GM23338 (cell line): ENCODE data around the gene TPK1. TPM values are rescaled to one million over a fixed set of nuclear protein-coding genes. Genes with fewer than 3 reads are reported as not detected.

ENCODE experiments used
- ATAC-seq: fragments of 200-7000 bp; cut with Tn5 transposase; 3 replicates; pipeline ENCODE4 v1.9.1; 2020
- DNase-seq: peaks from one replicate; pipeline ENCODE4 v3.0.0-alpha.2; 2015; ENCODE audit warnings: low spot score
- H2AFZ ChIP-seq: fragments of 200-600 bp; sonication (generic); 2 replicates; pipeline ENCODE4 v1.8.0; 2016; ENCODE audit warnings: antibody characterized with exemption, mild to moderate bottlenecking, moderate library complexity
- H3F3A ChIP-seq: fragments of 200-600 bp; sonication (generic); replicated peaks from 2 replicates; pipeline ENCODE4 v1.8.0; 2017; ENCODE audit warnings: antibody characterized with exemption, mixed run types, low read depth
- H3K27ac ChIP-seq: fragments of 200-600 bp; sonication (generic); 2 replicates; pipeline ENCODE4 v1.6.1; 2016; ENCODE audit warnings: low read depth
- H3K27me3 ChIP-seq: fragments of 200-600 bp; sonication (generic); 2 replicates; pipeline ENCODE4 v1.8.0; 2016; ENCODE audit warnings: mild to moderate bottlenecking, mixed run types, moderate library complexity; ENCODE audit not compliant: insufficient read depth
- H3K36me3 ChIP-seq: fragments of 200-600 bp; sonication (generic); 2 replicates; pipeline ENCODE4 v1.8.0; 2016; ENCODE audit warnings: mild to moderate bottlenecking; ENCODE audit not compliant: insufficient read depth
- H3K4me1 ChIP-seq: fragments of 200-600 bp; sonication (generic); 2 replicates; pipeline ENCODE4 v1.8.0; 2016; ENCODE audit warnings: mild to moderate bottlenecking, moderate library complexity; ENCODE audit not compliant: insufficient read depth
- H3K4me2 ChIP-seq: fragments of 200-600 bp; sonication (generic); 2 replicates; pipeline ENCODE4 v1.7.1; 2017; ENCODE audit warnings: mixed run types
- H3K4me3 ChIP-seq: fragments of 200-600 bp; sonication (generic); 2 replicates; pipeline ENCODE4 v1.6.1; 2016; ENCODE audit warnings: mixed run types
- H3K79me2 ChIP-seq: fragments of 200-600 bp; sonication (generic); replicated peaks from 2 replicates; pipeline ENCODE4 v1.8.0; 2017; ENCODE audit warnings: mild to moderate bottlenecking; ENCODE audit not compliant: insufficient read depth
- H3K9me2 ChIP-seq: fragments of 200-600 bp; sonication (generic); 2 replicates; pipeline ENCODE4 v1.8.0; 2017; ENCODE audit not compliant: insufficient read depth
- H4K20me1 ChIP-seq: fragments of 200-600 bp; sonication (generic); replicated peaks from 2 replicates; pipeline ENCODE4 v1.8.0; 2017; ENCODE audit warnings: mild to moderate bottlenecking; ENCODE audit not compliant: insufficient read depth
- H3K27ac Mint-ChIP-seq: 2 replicates; pipeline ENCODE4 v1.8.0; 2020; ENCODE audit warnings: inconsistent platforms, mild to moderate bottlenecking, moderate library complexity, mixed read lengths
- H3K27me3 Mint-ChIP-seq: 3 replicates; pipeline ENCODE4 v1.8.0; 2022; ENCODE audit warnings: low read depth, mild to moderate bottlenecking, moderate library complexity, mixed read lengths, inconsistent platforms; ENCODE audit not compliant: insufficient read depth, poor library complexity
- H3K36me3 Mint-ChIP-seq: 3 replicates; pipeline ENCODE4 v1.8.0; 2021; ENCODE audit warnings: low read depth, mild to moderate bottlenecking, inconsistent platforms, moderate library complexity, mixed read lengths
- H3K4me1 Mint-ChIP-seq: 3 replicates; pipeline ENCODE4 v1.8.0; 2020; ENCODE audit warnings: mild to moderate bottlenecking, inconsistent platforms, mixed read lengths
- H3K4me3 Mint-ChIP-seq: 3 replicates; pipeline ENCODE4 v1.8.0; 2021; ENCODE audit warnings: moderate library complexity, mild to moderate bottlenecking, inconsistent platforms, mixed read lengths
- H3K9me3 Mint-ChIP-seq: 3 replicates; pipeline ENCODE4 v1.8.0; 2020; ENCODE audit warnings: moderate library complexity, mild to moderate bottlenecking, inconsistent platforms, mixed read lengths
- EZH2 ChIP-seq: fragments of 200-600 bp; sonication (generic); IDR thresholded peaks from one replicate; pipeline ENCODE4 v1.8.0; 2017; ENCODE audit warnings: antibody characterized with exemption, mild to moderate bottlenecking, low read depth; ENCODE audit not compliant: unreplicated experiment
- EZH2phosphoT487 ChIP-seq: fragments of 200-600 bp; sonication (generic); IDR thresholded peaks from one replicate; pipeline ENCODE4 v1.8.1; 2018; ENCODE audit warnings: antibody characterized with exemption; ENCODE audit not compliant: unreplicated experiment
- JUNB ChIP-seq: IDR thresholded peaks from one replicate; pipeline ENCODE4 v1.6.1; 2016; ENCODE audit warnings: antibody characterized with exemption; ENCODE audit not compliant: unreplicated experiment
- STAT1 ChIP-seq: IDR thresholded peaks from one replicate; pipeline ENCODE4 v1.6.1; 2016; ENCODE audit warnings: antibody characterized with exemption; ENCODE audit not compliant: unreplicated experiment
- ZNF331 ChIP-seq: fragments of 250-450 bp; sonication (Bioruptor Pico); IDR thresholded peaks from 2 replicates; pipeline ENCODE4 v1.5.0; 2020; ENCODE audit warnings: low read depth, mild to moderate bottlenecking, moderate library complexity
- polyA plus RNA-seq: library from polyadenylated mRNA; unstranded; fragments of >200 nt; fragmentation: Nextera tagmentation; extraction: Ambion mirVana; gene quantifications from 2 replicates; pipeline ENCODE4 v1.2.1, GENCODE V29; 2016
- total RNA-seq: library from RNA; depleted of rRNA; stranded (reverse); fragments of >200 nt; shearing (Covaris generic); gene quantifications from 2 replicates; pipeline ENCODE4 v1.2.3, GENCODE V29; 2014
- TF ChIP-seq, protein P1 (sequence below): fragments of 250-450 bp; sonication (Bioruptor Pico); IDR thresholded peaks from 2 replicates; pipeline ENCODE4 v1.5.0; 2020; ENCODE audit warnings: mild to moderate bottlenecking, moderate library complexity
- TF ChIP-seq, protein P2 (sequence below): IDR thresholded peaks from one replicate; pipeline ENCODE4 v1.6.1; 2018; ENCODE audit warnings: antibody characterized with exemption; ENCODE audit not compliant: unreplicated experiment

Gene TPK1
- total and polyA plus RNA-seq, 2 experiments from 2014 or later, result 2.6 to 2.9 TPM

DNA sequence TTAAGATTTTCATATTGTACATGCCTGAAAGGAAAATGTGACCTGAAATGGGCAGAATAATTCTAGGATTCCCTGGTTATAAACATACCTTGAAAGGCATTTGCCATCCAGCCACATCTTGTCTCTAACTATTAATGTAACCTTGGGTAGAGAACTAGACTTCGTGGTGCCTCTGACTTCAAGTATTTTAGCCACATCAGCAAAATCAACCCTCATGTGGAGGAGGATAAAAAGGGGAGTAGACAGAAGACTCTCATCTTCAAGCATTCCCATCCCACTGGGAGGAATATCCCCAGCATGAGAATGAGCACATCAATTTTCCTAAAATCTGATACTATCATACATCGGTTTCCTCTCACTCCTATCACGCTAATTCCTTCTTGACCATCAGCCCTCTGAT, 267.6 kb downstream of the TPK1 start:
- no peak overlapping the region for H3K27ac Mint-ChIP-seq
- no peak overlapping the region for H3K4me3 Mint-ChIP-seq
- H3K27ac ChIP-seq, result no peak overlapping the region
- no peaks in the 10 kb centered on the region for H3F3A ChIP-seq
- no peaks in the 10 kb centered on the region for H3K79me2 ChIP-seq
- H4K20me1 ChIP-seq, result no peaks in the 10 kb centered on the region
- no peak for TF ChIP-seq ZNF331 (CRISPR knock-in tag)
- TF ChIP-seq STAT1, result no peak
- no peak for TF ChIP-seq JUNB
- no peak for TF ChIP-seq EZH2phosphoT487
- no peak overlapping the region for H2AFZ ChIP-seq
- H3K4me2 ChIP-seq, result no peak overlapping the region
- ATAC-seq (no peak), DNase-seq (no peak)
- H3K36me3 ChIP-seq, result no peaks in the 10 kb centered on the region
- H3K4me1 ChIP-seq, result no peaks in the 10 kb centered on the region
- H3K9me3 Mint-ChIP-seq, result no peaks in the 10 kb centered on the region; the same call in 1 of the 3 replicates
- H3K27me3 Mint-ChIP-seq, result no peaks in the 10 kb centered on the region
- peaks cover 4% of the 10 kb centered on the region; the same call in 2 of the 3 replicates for H3K4me1 Mint-ChIP-seq
- no peaks in the 10 kb centered on the region for H3K27me3 ChIP-seq
- peaks cover 10% of the 10 kb centered on the region for H3K9me2 ChIP-seq
- H3K36me3 Mint-ChIP-seq, result no peaks in the 10 kb centered on the region
- no peak overlapping the region for H3K4me3 ChIP-seq

DNA sequence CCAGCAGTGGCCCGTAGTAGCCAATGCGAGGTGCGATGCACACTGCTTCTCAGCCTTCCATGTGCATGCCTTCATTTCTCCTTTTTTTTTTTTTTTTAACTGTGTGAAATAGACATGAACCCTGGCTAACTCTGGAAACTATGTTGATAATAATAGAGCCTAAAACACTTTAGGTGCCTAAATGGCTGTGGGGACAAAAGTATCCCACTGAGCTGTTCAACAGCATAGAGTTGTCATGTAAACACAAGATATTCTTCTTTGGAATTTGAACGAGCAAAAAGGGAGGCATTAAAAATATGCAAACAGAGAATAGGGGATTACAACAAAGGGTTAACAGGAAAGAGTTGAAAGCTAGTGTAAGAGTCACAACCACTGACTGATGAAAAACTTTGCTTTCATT, 270.3 kb downstream of the TPK1 start:
- peak; percentile 12 for DNase-seq
- peaks cover 10% of the 10 kb centered on the region for H3K9me2 ChIP-seq
- H3K36me3 ChIP-seq, result no peaks in the 10 kb centered on the region
- peak; percentile 47; the same call in 2 of the 3 replicates for ATAC-seq
- no peak overlapping the region for H3K4me3 Mint-ChIP-seq
- H2AFZ ChIP-seq, result no peak overlapping the region
- no peaks in the 10 kb centered on the region; the same call in 1 of the 3 replicates for H3K9me3 Mint-ChIP-seq
- H3K27ac ChIP-seq, result no peak overlapping the region
- H3F3A ChIP-seq, result no peaks in the 10 kb centered on the region
- H4K20me1 ChIP-seq, result no peaks in the 10 kb centered on the region
- TF ChIP-seq EZH2 (no peak), EZH2phosphoT487 (no peak), ZNF331 (CRISPR knock-in tag) (no peak), STAT1 (no peak), JUNB (no peak)
- peaks cover 4% of the 10 kb centered on the region; the same call in 2 of the 3 replicates for H3K4me1 Mint-ChIP-seq
- H3K4me3 ChIP-seq, result no peak overlapping the region
- H3K27me3 ChIP-seq, result no peaks in the 10 kb centered on the region
- no peaks in the 10 kb centered on the region for H3K79me2 ChIP-seq
- H3K4me1 ChIP-seq, result no peaks in the 10 kb centered on the region
- H3K4me2 ChIP-seq, result peak overlapping the region; percentile 30; the same call in 1 of the 2 replicates
- no peak overlapping the region for H3K27ac Mint-ChIP-seq
- no peaks in the 10 kb centered on the region for H3K27me3 Mint-ChIP-seq
- no peaks in the 10 kb centered on the region for H3K36me3 Mint-ChIP-seq

DNA sequence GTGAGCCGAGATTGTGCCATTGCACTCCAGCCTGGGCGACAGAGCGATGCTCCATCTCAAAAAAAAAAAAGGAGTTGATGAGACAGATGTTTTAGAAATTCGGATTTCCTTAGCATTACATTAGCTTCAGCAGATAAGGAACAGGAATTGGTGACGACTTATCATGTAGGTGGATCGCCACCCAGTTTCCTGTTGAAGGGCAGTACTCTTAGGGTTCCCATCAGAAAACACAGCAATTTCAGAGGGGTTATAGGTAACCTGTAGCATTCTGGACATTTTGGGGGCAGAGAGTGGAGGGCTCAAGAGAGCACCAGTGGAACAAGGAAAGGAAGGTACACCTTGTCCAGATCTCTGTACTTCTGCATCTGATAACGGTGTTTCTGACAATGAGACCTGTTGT, 286.0 kb downstream of the TPK1 start:
- H2AFZ ChIP-seq, result no peak overlapping the region
- H3K27me3 ChIP-seq, result no peaks in the 10 kb centered on the region
- H3K4me1 Mint-ChIP-seq, result no peaks in the 10 kb centered on the region
- TF ChIP-seq, protein P1, sequence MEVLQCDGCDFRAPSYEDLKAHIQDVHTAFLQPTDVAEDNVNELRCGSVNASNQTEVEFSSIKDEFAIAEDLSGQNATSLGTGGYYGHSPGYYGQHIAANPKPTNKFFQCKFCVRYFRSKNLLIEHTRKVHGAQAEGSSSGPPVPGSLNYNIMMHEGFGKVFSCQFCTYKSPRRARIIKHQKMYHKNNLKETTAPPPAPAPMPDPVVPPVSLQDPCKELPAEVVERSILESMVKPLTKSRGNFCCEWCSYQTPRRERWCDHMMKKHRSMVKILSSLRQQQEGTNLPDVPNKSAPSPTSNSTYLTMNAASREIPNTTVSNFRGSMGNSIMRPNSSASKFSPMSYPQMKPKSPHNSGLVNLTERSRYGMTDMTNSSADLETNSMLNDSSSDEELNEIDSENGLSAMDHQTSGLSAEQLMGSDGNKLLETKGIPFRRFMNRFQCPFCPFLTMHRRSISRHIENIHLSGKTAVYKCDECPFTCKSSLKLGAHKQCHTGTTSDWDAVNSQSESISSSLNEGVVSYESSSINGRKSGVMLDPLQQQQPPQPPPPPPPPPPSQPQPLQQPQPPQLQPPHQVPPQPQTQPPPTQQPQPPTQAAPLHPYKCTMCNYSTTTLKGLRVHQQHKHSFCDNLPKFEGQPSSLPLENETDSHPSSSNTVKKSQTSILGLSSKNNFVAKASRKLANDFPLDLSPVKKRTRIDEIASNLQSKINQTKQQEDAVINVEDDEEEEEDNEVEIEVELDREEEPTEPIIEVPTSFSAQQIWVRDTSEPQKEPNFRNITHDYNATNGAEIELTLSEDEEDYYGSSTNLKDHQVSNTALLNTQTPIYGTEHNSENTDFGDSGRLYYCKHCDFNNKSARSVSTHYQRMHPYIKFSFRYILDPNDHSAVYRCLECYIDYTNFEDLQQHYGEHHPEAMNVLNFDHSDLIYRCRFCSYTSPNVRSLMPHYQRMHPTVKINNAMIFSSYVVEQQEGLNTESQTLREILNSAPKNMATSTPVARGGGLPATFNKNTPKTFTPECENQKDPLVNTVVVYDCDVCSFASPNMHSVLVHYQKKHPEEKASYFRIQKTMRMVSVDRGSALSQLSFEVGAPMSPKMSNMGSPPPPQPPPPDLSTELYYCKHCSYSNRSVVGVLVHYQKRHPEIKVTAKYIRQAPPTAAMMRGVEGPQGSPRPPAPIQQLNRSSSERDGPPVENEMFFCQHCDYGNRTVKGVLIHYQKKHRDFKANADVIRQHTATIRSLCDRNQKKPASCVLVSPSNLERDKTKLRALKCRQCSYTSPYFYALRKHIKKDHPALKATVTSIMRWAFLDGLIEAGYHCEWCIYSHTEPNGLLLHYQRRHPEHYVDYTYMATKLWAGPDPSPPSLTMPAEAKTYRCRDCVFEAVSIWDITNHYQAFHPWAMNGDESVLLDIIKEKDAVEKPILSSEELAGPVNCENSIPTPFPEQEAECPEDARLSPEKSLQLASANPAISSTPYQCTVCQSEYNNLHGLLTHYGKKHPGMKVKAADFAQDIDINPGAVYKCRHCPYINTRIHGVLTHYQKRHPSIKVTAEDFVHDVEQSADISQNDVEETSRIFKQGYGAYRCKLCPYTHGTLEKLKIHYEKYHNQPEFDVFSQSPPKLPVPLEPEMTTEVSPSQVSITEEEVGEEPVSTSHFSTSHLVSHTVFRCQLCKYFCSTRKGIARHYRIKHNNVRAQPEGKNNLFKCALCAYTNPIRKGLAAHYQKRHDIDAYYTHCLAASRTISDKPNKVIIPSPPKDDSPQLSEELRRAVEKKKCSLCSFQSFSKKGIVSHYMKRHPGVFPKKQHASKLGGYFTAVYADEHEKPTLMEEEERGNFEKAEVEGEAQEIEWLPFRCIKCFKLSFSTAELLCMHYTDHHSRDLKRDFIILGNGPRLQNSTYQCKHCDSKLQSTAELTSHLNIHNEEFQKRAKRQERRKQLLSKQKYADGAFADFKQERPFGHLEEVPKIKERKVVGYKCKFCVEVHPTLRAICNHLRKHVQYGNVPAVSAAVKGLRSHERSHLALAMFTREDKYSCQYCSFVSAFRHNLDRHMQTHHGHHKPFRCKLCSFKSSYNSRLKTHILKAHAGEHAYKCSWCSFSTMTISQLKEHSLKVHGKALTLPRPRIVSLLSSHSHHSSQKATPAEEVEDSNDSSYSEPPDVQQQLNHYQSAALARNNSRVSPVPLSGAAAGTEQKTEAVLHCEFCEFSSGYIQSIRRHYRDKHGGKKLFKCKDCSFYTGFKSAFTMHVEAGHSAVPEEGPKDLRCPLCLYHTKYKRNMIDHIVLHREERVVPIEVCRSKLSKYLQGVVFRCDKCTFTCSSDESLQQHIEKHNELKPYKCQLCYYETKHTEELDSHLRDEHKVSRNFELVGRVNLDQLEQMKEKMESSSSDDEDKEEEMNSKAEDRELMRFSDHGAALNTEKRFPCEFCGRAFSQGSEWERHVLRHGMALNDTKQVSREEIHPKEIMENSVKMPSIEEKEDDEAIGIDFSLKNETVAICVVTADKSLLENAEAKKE (CRISPR knock-in tag), result no peak
- TF ChIP-seq, protein P2, sequence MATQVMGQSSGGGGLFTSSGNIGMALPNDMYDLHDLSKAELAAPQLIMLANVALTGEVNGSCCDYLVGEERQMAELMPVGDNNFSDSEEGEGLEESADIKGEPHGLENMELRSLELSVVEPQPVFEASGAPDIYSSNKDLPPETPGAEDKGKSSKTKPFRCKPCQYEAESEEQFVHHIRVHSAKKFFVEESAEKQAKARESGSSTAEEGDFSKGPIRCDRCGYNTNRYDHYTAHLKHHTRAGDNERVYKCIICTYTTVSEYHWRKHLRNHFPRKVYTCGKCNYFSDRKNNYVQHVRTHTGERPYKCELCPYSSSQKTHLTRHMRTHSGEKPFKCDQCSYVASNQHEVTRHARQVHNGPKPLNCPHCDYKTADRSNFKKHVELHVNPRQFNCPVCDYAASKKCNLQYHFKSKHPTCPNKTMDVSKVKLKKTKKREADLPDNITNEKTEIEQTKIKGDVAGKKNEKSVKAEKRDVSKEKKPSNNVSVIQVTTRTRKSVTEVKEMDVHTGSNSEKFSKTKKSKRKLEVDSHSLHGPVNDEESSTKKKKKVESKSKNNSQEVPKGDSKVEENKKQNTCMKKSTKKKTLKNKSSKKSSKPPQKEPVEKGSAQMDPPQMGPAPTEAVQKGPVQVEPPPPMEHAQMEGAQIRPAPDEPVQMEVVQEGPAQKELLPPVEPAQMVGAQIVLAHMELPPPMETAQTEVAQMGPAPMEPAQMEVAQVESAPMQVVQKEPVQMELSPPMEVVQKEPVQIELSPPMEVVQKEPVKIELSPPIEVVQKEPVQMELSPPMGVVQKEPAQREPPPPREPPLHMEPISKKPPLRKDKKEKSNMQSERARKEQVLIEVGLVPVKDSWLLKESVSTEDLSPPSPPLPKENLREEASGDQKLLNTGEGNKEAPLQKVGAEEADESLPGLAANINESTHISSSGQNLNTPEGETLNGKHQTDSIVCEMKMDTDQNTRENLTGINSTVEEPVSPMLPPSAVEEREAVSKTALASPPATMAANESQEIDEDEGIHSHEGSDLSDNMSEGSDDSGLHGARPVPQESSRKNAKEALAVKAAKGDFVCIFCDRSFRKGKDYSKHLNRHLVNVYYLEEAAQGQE, result no peak
- no peak for TF ChIP-seq EZH2phosphoT487
- H3K4me3 Mint-ChIP-seq, result no peak overlapping the region
- H3K9me3 Mint-ChIP-seq, result no peaks in the 10 kb centered on the region
- H3F3A ChIP-seq, result no peaks in the 10 kb centered on the region
- H3K27me3 Mint-ChIP-seq, result no peaks in the 10 kb centered on the region
- H3K27ac ChIP-seq, result no peak overlapping the region
- H3K4me1 ChIP-seq, result no peaks in the 10 kb centered on the region
- H3K9me2 ChIP-seq, result no peaks in the 10 kb centered on the region
- ATAC-seq, result no peak
- H4K20me1 ChIP-seq, result no peaks in the 10 kb centered on the region
- no peaks in the 10 kb centered on the region for H3K79me2 ChIP-seq
- no peak overlapping the region for H3K4me3 ChIP-seq
- H3K36me3 ChIP-seq, result no peaks in the 10 kb centered on the region
- H3K27ac Mint-ChIP-seq, result no peak overlapping the region
- no peaks in the 10 kb centered on the region for H3K36me3 Mint-ChIP-seq
- H3K4me2 ChIP-seq, result no peak overlapping the region
- no peak for DNase-seq
